ENCODE results near the gene LEFTY2. TPM values are rescaled to one million over a fixed set of nuclear protein-coding genes. Genes with fewer than 3 reads are reported as not detected.
"Not testable (repeated sequence)": the region's sequence is repeated elsewhere in the genome, so short reads cannot be mapped to it uniquely, and the experiment has no call there.

The LEFTY2 gene
- total RNA-seq, 6 experiments from 2014 or later, result 0.31 TPM; not detected in 5

DNA sequence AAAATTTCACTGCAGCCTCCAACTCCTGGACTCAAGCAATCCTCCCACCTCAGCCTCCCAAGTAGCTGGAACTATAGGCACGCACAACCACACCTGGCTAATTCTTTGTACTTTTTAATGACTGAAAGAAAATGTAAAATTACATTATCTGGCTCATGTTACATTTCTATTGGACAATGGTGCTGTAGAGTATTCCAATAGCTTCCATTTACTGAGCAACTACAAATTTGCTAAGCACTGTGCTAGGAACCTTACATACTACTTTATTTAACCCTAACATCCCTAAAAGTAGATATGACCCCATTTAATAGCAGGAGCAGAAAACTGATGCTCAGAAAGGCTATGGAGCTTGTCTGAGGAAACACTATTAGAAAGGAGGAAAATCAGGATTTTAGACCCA, 38.4 kb upstream of the LEFTY2 start:
- no peak for TF ChIP-seq POLR2A (IDR thresholded peaks at IDR 0.05)
- TF ChIP-seq, protein P1, sequence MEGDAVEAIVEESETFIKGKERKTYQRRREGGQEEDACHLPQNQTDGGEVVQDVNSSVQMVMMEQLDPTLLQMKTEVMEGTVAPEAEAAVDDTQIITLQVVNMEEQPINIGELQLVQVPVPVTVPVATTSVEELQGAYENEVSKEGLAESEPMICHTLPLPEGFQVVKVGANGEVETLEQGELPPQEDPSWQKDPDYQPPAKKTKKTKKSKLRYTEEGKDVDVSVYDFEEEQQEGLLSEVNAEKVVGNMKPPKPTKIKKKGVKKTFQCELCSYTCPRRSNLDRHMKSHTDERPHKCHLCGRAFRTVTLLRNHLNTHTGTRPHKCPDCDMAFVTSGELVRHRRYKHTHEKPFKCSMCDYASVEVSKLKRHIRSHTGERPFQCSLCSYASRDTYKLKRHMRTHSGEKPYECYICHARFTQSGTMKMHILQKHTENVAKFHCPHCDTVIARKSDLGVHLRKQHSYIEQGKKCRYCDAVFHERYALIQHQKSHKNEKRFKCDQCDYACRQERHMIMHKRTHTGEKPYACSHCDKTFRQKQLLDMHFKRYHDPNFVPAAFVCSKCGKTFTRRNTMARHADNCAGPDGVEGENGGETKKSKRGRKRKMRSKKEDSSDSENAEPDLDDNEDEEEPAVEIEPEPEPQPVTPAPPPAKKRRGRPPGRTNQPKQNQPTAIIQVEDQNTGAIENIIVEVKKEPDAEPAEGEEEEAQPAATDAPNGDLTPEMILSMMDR (IDR thresholded peaks at IDR 0.05), result no peak

DNA sequence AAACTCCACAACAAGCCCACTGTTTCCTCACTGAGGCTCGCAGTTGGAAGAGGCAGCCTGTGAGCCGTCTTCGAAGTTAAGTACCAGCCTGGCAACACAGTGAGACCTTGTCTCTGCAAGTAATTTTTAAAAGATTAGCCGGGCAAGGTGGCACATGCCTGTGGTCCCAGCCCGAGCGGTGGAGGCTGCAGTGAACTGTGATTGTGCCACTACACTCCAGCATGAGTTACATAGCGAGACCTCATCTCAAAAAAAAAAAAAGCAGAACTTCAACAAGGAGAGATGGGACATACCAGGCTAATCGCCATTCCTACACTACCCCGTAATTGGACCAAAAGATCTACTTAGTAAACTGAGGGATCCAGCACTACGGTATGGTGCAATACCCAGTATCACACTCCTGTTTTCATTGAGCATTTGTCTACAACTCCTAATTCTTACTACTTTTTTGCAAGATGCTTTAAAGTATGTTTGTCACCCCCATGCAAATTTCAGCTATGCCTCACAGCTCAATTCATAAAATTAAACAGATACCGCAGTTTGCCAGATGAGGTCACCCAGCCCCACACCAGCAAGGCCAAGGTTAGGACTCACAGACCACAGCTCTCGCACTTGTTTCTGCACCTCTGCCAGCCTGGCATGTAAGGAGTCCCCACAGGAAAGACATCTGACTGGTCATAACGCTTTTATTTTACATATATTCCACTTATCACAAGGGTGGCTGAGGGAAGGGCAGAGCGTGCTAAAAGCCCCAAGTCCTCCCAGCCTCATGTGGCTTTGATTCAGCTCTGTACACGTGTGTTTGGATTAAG, 37.1 kb upstream of the LEFTY2 start:
- Histone ChIP-seq H3K4me3 (no peak overlapping the region), H3K27ac (no peak overlapping the region), H3K4me1 (no peaks in the 10 kb centered on the region), H3K27me3 (no peaks in the 10 kb centered on the region), H3K9me3 (no peaks in the 10 kb centered on the region), H3K36me3 (peaks cover 0 to 23% (median 9%) of the 10 kb centered on the region in 4 donors)
- no peak for TF ChIP-seq POLR2A (IDR thresholded peaks at IDR 0.05)
- TF ChIP-seq, protein P1 (IDR thresholded peaks at IDR 0.05), result no peak
- DNase-seq (no peak), ATAC-seq (no peak)
- intact Hi-C loops (cut with DNase I), result loop anchor here in 1 of 2 donors (10.0 kb wide), 1 partner anchor 503 kb away; no protein-coding TSS in a partner anchor
- WGBS (ENCODE audit: insufficient coverage, low coverage, low lambda C conversion rate, missing lambda C conversion rate), result 65% methylated on average over 15 of the region's 15 CpGs

More for the DNA sequence above, 38.4 kb upstream of the LEFTY2 start:
- Histone ChIP-seq H3K4me3 (no peak overlapping the region), H3K36me3 (peaks cover 0 to 35% (median 18%) of the 10 kb centered on the region in 4 donors), H3K27ac (no peak overlapping the region), H3K4me1 (no peaks in the 10 kb centered on the region), H3K9me3 (no peaks in the 10 kb centered on the region), H3K27me3 (no peaks in the 10 kb centered on the region)
- intact Hi-C loops (cut with DNase I), result loop anchor here in 1 of 2 donors (10.0 kb wide), 1 partner anchor 505 kb away; no protein-coding TSS in a partner anchor
- no peak for DNase-seq
- 100% methylated on average over 1 of the region's 1 CpG for WGBS (ENCODE audit: insufficient coverage, low coverage, low lambda C conversion rate, missing lambda C conversion rate)
- ATAC-seq, result no peak

DNA sequence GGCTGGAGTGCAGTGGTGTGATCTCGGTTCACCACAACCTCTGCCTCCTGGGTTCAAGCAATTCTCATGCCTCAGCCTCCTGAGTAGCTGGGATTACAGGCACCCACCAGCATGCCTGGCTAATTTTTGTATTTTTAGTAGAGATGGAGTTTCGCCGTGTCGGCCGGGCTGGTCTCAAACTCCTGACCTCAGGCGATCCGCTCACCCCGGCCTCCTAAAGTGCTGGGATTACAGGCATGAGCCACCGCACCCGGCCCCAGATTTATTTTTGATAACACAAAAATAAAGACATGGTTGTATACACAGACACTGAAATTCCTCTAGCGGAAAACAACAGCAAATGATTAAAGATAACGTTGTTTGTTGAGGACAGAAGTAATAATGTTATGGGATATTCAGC, 34.1 kb upstream of the LEFTY2 start:
- not testable (repeated sequence) for H3K27ac ChIP-seq, DNase-seq, H3K27me3 ChIP-seq, H3K4me1 ChIP-seq, H3K9me3 ChIP-seq, H3K36me3 ChIP-seq, ATAC-seq, H3K4me3 ChIP-seq
- intact Hi-C loops (cut with DNase I), result loop anchor here in 1 of 2 donors (10.0 kb wide), 1 partner anchor 500 kb away; no protein-coding TSS in a partner anchor
- WGBS (ENCODE audit: insufficient coverage, low coverage, low lambda C conversion rate, missing lambda C conversion rate), result 92% methylated on average over 12 of the region's 12 CpGs

DNA sequence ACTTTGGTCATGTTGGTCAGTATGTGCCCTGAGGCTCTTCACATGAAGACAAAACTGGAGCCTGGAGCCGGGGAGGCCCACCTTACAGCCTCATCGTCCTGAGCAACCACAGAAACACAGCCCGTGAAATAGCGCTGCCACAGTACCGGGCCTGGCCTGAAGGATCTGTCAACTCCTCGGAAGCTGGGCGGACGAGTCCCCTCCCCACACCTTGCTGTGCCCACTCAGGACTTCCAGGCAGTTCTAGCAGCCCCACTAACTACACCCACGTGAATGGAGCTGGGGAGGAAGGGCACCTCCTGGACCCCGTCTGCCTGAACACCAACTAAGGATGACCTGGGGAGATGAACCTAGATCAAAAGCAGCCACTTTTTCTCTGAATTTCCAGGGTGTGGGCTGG, 33.4 kb upstream of the LEFTY2 start:
- no peaks in the 10 kb centered on the region for H3K9me3 ChIP-seq
- intact Hi-C loops (cut with DNase I), result loop anchor here in 1 of 2 donors (10.0 kb wide), 1 partner anchor 500 kb away; no protein-coding TSS in a partner anchor
- WGBS (ENCODE audit: insufficient coverage, low coverage, low lambda C conversion rate, missing lambda C conversion rate), result 77% methylated on average over 3 of the region's 10 CpGs
- H3K4me3 ChIP-seq, result no peak overlapping the region
- H3K27me3 ChIP-seq, result no peaks in the 10 kb centered on the region
- ATAC-seq (no peak), DNase-seq (no peak)
- no peaks in the 10 kb centered on the region for H3K4me1 ChIP-seq
- no peak overlapping the region for H3K27ac ChIP-seq
- no peak for TF ChIP-seq POLR2A (IDR thresholded peaks at IDR 0.05)
- TF ChIP-seq, protein P1 (IDR thresholded peaks at IDR 0.05), result no peak
- peaks cover 0 to 2% (median 0%) of the 10 kb centered on the region in 4 donors for H3K36me3 ChIP-seq

DNA sequence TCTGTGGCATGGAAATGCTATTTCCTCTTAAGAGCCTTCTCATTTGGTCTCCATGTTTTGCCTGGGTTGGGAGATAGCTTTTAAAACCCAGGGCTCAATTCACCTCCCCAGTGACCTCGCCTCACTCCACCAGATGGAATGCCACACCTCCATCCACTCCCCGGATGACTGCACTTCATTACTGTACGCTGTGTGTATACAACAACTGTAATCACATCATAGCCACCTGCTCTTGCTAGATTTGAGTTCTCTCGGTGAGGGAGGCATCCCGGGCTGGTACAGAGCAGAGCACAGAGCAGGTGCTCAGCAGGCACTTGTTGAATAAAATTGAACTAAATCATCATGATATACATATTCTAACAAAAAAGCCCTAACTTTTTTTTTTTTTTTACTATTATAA, 32.1 kb upstream of the LEFTY2 start:
- intact Hi-C loops (cut with DNase I), result loop anchor here in 1 of 2 donors (10.0 kb wide), 1 partner anchor 498 kb away; no protein-coding TSS in a partner anchor
- no peaks in the 10 kb centered on the region for H3K27me3 ChIP-seq
- TF ChIP-seq, protein P1 (IDR thresholded peaks at IDR 0.05), result no peak
- no peak for TF ChIP-seq POLR2A (IDR thresholded peaks at IDR 0.05)
- DNase-seq, result no peak
- H3K27ac ChIP-seq, result no peak overlapping the region
- H3K9me3 ChIP-seq, result no peaks in the 10 kb centered on the region
- no peaks in the 10 kb centered on the region for H3K4me1 ChIP-seq
- 69% methylated on average over 2 of the region's 5 CpGs for WGBS (ENCODE audit: insufficient coverage, low coverage, low lambda C conversion rate, missing lambda C conversion rate)
- ATAC-seq, result no peak
- H3K4me3 ChIP-seq, result no peak overlapping the region
- H3K36me3 ChIP-seq, result no peaks in the 10 kb centered on the region
